Fibroblast of villous mesenchyme (primary cell): ENCODE results near the gene LBR. TPM values are rescaled to one million over a fixed set of nuclear protein-coding genes. Genes with fewer than 3 reads are reported as not detected.

Experiments used
- DNase-seq: peaks from one replicate; pipeline ENCODE4 v3.0.0-alpha.2; 2010; ENCODE audit warnings: low read depth
- H3K4me3 ChIP-seq: 2 replicates; pipeline ENCODE4 v1.5.1; 2011; ENCODE audit warnings: low read depth, mild to moderate bottlenecking, low read length
- CTCF ChIP-seq: IDR thresholded peaks from 2 replicates; pipeline ENCODE4 v1.5.1; 2012; ENCODE audit warnings: low read depth, mild to moderate bottlenecking, low read length; ENCODE audit not compliant: insufficient read depth
- total RNA-seq: library from RNA; depleted of rRNA; stranded (reverse); fragments of >200 nt; gene quantifications from 2 replicates; pipeline ENCODE4 v1.2.3, GENCODE V29; 2012

LBR gene
- total RNA-seq, 1 donor: 55.7 TPM

GRCh38 chr1:225471453-225472301 lies 43.8 kb upstream of the LBR start:
- DNase-seq: no peak
- no peak overlapping the region for H3K4me3 ChIP-seq
- no peak for TF ChIP-seq CTCF

GRCh38 chr1:225471109-225471452 lies 43.2 kb upstream of the LBR start:
- no peak for DNase-seq
- H3K4me3 ChIP-seq: no peak overlapping the region
- TF ChIP-seq CTCF: no peak

- no peak for DNase-seq
- no peak for TF ChIP-seq CTCF
- H3K4me3 ChIP-seq: no peak overlapping the region
Measured at GRCh38 chr1:225470211-225471108, 42.6 kb upstream of the LBR start.

GRCh38 chr1:225469051-225469450 lies 41.2 kb upstream of the LBR start:
- DNase-seq: no peak
- TF ChIP-seq CTCF: no peak
- no peak overlapping the region for H3K4me3 ChIP-seq

GRCh38 chr1:225468270-225469020 lies 40.6 kb upstream of the LBR start:
- no peak overlapping the region for H3K4me3 ChIP-seq
- TF ChIP-seq CTCF: no peak
- DNase-seq: no peak

GRCh38 chr1:225467193-225468020 lies 39.6 kb upstream of the LBR start:
- TF ChIP-seq CTCF: no peak
- DNase-seq: peak; percentile 48
- H3K4me3 ChIP-seq: no peak overlapping the region
